NOMO-1 treated with DMSO at 0.1 percent for 48 hours (cell line): ENCODE measurements around the gene CBX6.

Experiments
- DNase-seq: peaks from one replicate; lab custom pipeline; 2025; ENCODE audit not compliant: unreplicated experiment; lab: John Stamatoyannopoulos, UW

Gene CBX6

DNA sequence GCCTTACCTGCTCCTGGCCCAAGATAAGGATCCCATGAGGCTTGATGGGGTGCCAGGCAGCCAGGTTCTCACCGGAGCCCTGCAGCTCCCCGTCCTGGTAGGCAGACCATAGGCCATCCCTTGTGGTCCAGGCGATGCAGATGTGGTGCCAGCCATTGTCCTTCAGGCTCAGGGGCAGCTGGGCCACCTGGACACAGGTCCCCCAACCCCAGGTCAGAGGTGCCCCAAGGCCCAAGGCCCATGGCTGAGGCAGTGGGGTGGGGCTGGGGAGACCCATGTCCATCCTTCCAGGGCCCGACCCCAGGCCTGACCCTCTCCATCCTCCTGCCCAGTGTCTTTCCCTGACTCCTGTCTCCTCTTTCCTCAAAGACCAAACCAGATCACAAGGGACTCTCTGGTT, 48.9 kb downstream of the CBX6 start:
- no peak for DNase-seq

DNA sequence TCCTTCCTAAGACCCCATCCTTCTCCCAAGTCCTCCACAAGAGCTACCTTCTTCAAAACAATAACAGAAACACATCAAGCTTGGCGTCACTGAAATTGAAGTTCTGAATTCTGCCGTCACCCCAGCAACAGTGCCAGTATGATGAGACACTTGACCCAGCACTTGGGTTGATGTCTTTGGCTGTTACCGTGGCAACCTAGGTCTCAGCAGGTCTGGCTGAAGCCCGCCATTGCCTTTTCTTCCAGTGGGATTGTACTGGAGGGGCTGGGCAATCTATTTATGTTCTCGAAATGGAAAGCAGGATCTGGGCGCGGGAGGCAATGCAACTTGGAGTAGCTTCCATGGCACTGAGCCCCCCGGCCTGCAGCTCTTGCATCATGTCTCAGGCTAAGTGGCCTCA, 52.0 kb downstream of the CBX6 start:
- no peak for DNase-seq

DNA sequence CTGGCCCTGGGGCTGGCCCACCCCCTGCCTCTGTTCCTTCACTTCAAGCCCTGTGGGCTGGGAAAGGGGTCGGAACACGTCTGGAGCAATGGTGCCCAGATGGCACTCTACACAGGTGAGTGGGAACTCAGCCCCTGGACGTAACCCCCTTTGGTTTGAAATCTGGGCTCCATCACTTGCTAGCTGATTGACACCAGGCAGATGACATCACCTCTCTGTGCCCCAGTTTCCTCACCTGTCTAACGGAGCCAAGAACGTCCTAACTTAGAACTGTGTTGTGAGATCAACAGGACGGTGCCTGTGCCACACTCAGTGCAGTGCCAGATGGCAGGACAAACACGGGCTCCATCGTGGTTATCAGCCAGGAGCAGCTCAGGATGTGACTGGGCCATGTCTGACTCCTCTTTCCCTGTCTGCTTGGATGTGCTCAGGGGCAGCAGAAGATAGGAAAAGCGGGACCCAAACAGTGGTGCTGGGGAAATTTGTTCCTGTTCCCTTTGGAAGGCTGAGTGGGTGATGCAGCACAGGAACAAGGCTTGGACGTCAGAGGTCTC, 52.6 kb downstream of the CBX6 start:
- DNase-seq: no peak

DNA sequence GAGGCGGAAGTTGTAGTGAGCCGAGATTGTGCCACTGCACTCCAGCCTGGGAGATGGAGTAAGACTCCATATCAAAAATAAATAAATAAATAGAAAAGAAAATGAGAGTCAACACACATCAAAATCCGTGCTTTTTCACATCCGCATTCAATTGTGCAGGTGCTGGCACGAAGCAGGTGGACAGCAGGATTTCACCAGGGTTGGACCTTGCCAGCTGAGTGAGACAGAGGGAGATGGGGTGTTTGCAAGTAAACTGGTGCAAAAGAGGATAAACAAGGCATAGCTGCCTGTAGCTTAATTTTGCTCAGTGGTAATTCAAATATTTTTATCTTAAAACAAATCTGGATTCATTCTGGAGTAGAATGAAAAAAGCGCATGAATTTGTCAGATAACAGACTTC, 54.8 kb downstream of the CBX6 start:
- no peak for DNase-seq

DNA sequence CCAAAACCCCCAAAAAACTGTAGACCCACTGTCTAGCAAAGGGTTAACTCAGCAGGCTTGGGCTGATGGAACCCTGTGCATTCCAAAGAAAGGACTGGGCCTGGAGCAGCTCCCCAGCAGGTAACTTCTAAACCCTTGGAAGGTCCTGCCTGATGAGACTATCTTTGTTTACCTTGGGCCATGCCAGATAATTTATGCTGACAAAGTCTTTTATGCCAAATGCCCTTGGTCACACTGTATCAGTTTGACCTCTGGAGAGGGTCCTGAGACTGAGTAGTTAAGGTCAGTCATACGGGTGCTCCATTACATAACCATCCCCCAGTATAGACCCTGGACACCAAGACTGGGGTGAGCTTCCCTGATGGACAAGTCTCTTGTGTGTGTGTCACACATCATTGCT, 56.2 kb downstream of the CBX6 start:
- DNase-seq: no peak
